Stimulated activated naive CD8-positive, alpha-beta T cell treated with anti-CD3 and anti-CD28 coated beads, Interleukin-15, Interleukin-2, amounts not matched to agents 100 U/mL and 50 U/mL, for 24 hours (primary cell): Measurements from ENCODE around the gene ACTRT2.

Source experiments
- ATAC-seq: fragments of 150-1000 bp; cut with Tn5 transposase; one replicate; pipeline ENCODE4 v1.10.0; 2021
- DNase-seq: peaks from one replicate; pipeline ENCODE4 v3.0.0; 2021

Gene ACTRT2

GRCh38 chr1:3069491-3070308, 48.4 kb downstream of the ACTRT2 start:
- ATAC-seq (no peak), DNase-seq (no peak)

GRCh38 chr1:3070309-3070643, 49.0 kb downstream of the ACTRT2 start:
- DNase-seq (no peak), ATAC-seq (no peak)

- ATAC-seq (no peak), DNase-seq (no peak)
Measured at GRCh38 chr1:3070644-3071564, 49.6 kb downstream of the ACTRT2 start.

- no peak for ATAC-seq
Measured at GRCh38 chr1:3071565-3072390, 50.5 kb downstream of the ACTRT2 start.

More at GRCh38 chr1:3071565-3072390, 50.5 kb downstream of the ACTRT2 start:
- no peak for DNase-seq
